GM19193 (cell line): ENCODE data around the gene APELA.

Source experiments
- POLR2A ChIP-seq: IDR thresholded peaks from 4 replicates; pipeline ENCODE4 v1.6.1; 2011; ENCODE audit not compliant: insufficient read depth, insufficient read length; ENCODE audit errors: extremely low read depth

The APELA gene

DNA sequence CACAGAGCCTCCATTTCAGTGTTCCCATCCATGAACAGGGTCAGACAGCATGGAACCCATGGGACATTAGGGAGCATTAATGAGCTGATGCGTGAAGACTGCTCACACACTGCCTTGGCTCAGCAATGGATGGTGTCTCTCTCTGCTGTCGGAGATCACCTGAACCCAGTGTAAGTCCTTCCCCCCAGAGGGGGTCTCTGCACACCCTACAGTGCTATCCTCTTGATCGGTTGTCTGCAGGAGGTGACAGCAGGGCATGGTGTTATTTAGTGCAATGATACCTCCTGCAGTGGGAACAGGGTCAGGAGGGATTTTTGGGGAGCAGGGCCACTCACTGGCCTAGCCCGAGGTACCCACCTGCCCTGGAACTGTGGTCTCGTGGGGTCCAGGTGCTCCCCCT, 25.6 kb downstream of the APELA start:
- TF ChIP-seq POLR2A, result no peak

DNA sequence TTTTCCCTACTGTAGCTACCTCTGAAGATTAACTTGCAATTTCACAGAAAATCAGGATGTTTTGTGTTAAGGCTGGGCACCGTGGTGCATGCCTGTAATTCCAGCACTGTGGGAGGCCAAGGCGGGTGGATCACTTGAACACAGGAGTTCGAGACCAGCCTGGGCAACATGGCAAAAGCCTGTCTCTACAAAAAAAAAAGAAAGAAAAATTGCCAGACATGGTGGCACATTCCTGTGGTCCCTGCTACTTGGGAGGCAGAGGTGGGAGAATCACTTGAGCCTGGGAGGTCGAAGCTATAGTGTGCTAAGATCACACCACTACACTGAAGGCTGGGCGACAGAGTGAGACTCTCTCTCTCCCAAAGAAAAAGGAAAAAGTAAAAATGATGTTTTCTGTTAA, 27.4 kb downstream of the APELA start:
- no peak for TF ChIP-seq POLR2A

DNA sequence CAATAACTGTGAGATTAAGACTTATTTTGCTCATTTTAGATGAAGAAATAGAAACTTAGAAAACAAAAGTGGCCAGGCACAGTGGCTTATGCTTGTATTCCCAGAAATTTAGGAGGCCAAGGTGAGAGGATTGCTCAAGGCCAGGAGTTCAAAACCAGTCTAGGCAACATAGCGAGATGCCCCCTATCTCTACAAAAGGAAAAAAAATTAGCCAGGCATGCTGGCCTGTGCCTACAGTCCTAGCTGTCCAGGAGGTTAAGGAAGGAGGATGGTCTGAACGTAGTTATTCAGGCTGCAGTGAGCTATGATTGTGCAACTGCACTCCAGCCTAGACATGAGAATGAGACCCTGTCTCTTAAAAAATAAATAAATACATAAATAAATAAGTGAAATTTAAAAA, 28.0 kb downstream of the APELA start:
- no peak for TF ChIP-seq POLR2A

GRCh38 chr4:164906368-164906767, 29.4 kb downstream of the APELA start:
- no peak for TF ChIP-seq POLR2A

DNA sequence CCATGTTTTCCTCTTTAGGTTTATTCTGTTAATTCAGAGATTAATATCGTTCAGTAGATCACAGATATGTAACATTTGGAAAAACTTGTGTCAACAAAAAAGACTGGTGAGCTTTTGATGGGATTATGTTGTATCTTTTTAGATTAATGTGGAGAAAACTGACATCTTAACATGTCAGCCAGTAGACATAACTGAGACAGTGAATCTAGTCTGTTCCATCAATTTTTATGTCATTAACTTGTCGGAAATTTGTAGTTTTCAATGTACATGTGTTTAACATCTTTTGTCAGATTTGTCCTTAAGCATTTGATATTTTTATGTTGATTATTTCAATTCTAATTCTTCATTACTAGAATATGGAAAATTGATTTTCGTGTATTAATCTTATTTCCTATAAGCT, 42.0 kb downstream of the APELA start:
- no peak for TF ChIP-seq POLR2A

DNA sequence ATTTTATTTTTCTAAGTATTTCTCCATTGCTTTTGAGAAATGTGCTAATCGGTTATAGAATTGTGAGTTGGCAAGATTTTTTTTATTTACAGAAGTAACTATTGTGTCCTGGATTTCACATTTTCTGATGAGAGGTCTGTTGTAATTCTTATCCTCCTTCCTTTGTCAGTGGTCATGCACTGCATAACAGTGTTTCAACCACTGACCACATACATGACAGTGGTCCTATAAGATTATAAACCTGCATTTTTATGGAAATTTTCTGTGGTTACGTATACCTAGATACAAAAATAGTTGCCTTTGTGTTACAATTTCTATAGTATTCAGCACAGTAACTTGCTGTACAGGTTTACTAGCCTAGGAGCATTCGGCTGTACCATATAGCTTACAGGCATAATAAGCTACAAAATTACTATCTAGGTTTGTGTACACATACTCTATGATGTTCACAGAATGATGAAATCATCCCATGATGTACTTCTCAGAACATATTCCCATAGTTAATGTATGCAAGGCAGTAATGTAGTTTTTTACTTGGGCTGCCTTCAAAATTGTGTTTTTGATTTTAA, 47.8 kb downstream of the APELA start:
- TF ChIP-seq POLR2A, result no peak

- no peak for TF ChIP-seq POLR2A
Observed at GRCh38 chr4:164926301-164926700, 49.3 kb downstream of the APELA start.

DNA sequence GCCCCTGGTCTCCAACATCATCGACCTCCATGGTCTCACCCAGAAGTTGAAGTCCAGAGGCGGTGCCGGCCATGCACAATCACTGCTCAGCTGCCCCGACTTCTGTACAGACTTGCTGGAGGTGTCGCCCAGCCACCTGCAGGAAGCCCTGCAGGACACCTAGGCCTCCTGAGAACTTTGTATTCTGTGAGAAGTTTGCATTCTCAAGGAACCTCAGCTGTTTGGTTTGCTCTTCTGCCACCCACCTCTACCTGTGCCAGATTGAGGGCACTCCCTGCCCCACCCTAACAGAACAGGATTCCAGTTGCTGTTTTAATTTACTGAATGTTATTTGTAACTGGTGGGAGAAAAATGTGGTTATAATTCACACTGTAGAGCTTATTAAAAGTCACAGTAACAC, 53.7 kb downstream of the APELA start:
- TF ChIP-seq POLR2A, result no peak

GRCh38 chr4:164931551-164932324, 54.8 kb downstream of the APELA start:
- no peak for TF ChIP-seq POLR2A

DNA sequence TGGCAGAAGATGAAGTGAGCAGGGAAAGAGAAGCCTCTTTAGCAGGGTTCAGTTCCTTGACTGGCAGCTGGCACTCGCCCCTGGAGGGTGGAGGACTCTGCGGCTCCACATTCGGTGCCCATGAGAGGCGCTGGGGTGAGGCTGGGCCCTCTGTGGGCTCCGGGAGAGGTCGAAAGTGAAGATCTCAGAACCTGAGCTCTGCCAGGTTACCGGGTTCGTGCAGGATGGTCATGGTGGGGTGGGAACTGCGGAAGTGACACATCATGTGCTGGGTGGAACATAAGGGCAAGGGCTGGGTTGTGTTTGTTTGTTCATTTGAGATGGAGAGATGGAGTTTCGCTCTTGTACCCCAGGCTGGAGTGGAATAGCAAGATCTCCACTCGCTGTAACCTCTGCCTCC, 56.3 kb downstream of the APELA start:
- no peak for TF ChIP-seq POLR2A

DNA sequence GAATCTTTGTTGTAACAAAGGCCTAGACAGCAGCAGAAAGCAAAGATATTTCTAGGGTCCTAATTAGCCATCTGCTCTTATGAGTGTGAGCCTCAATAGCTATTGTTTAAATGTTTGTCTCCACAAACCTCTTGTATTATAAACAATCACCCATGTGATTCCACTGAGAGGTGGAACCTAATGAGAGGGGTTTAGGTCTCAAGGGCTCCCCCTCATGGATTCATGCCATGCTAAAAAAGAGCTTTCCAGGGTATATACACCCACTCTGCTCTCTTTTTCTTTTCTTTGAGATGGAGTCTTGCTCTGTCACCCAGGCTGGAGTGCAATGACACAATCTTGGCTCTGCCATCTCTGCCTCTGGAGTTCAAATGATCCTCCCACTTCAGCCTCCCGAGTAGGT, 58.4 kb downstream of the APELA start:
- no peak for TF ChIP-seq POLR2A

- no peak for TF ChIP-seq POLR2A
Observed at GRCh38 chr4:164937576-164938270, 60.7 kb downstream of the APELA start.

- TF ChIP-seq POLR2A, result no peak
Observed at GRCh38 chr4:164943192-164943591, 66.2 kb downstream of the APELA start.

- TF ChIP-seq POLR2A, result no peak
Observed at GRCh38 chr4:164945146-164945545, 68.2 kb downstream of the APELA start.

GRCh38 chr4:164946810-164947209, 69.8 kb downstream of the APELA start:
- no peak for TF ChIP-seq POLR2A
